H1 (cell line): ENCODE results near the gene NTN1. TPM values are rescaled to one million over a fixed set of nuclear protein-coding genes. Genes with fewer than 3 reads are reported as not detected.

Experiments
- CTCF ChIA-PET: fragments of 300-600 bp; sonication (Branson Sonifier 250); formaldehyde crosslinking; loops from one replicate; lab custom pipeline; 2021; ENCODE audit not compliant: partially characterized antibody; lab: Charles Lee
- POLR2A ChIA-PET: fragments of 300-600 bp; sonication (Branson Sonifier 250); formaldehyde crosslinking; loops from one replicate; lab custom pipeline; 2021; ENCODE audit warnings: inconsistent platforms; ENCODE audit not compliant: partially characterized antibody; lab: Charles Lee
- DNase-seq, 2 experiments: peaks; one replicate each; pipeline versions ENCODE4 v3.0.0 to v3.0.0-alpha.2; 2010 to 2022; ENCODE audit warnings: low spot score in 2 of 2, low read depth in 1 of 2, mixed read lengths in 1 of 2
- FAIRE-seq: peaks from 2 replicates; lab custom pipeline; 2011; peaks lifted over from hg19 to GRCh38; lab: Jason Lieb, UNC
- H2AFZ ChIP-seq: 2 replicates; pipeline ENCODE4 v1.8.1; 2012; ENCODE audit warnings: low read length, inconsistent platforms
- H2AK5ac ChIP-seq: 2 replicates; pipeline ENCODE4 v1.6.1; 2013; ENCODE audit warnings: low read depth, low read length
- H2BK120ac ChIP-seq: replicated peaks from 2 replicates; pipeline ENCODE3; 2013; ENCODE audit warnings: low read depth, low read length, inconsistent platforms
- H2BK12ac ChIP-seq: 2 replicates; pipeline ENCODE4 v1.6.1; 2013; ENCODE audit warnings: low read depth, low read length
- H2BK15ac ChIP-seq: 2 replicates; pipeline ENCODE4 v1.6.1; 2013; ENCODE audit warnings: low read length
- H2BK20ac ChIP-seq: 2 replicates; pipeline ENCODE4 v1.6.1; 2013; ENCODE audit warnings: low read length
- H2BK5ac ChIP-seq: 2 replicates; pipeline ENCODE4 v1.6.1; 2013; ENCODE audit warnings: low read depth, low read length
- H3K14ac ChIP-seq: 2 replicates; pipeline ENCODE4 v1.6.1; 2013; ENCODE audit warnings: inconsistent platforms; ENCODE audit not compliant: insufficient read length
- H3K18ac ChIP-seq: 2 replicates; pipeline ENCODE4 v1.6.1; 2013; ENCODE audit warnings: low read length; ENCODE audit errors: extremely low read depth
- H3K23ac ChIP-seq: 2 replicates; pipeline ENCODE4 v1.6.1; 2013; ENCODE audit warnings: inconsistent platforms; ENCODE audit not compliant: insufficient read length
- H3K23me2 ChIP-seq: 2 replicates; pipeline ENCODE4 v1.6.1; 2013; ENCODE audit warnings: low read depth, low read length
- H3K27ac ChIP-seq: 2 replicates; pipeline ENCODE4 v1.6.1; 2011; ENCODE audit warnings: low read depth, low read length, inconsistent platforms
- H3K27me3 ChIP-seq, 4 experiments: replicated peaks in 1 of 4; 1 replicate in 1 of 4; 2 replicates in 3 of 4; pipeline versions ENCODE4 v1.6.1 to v1.8.1; 2011 to 2013; ENCODE audit warnings: low read length in 3 of 4, mild to moderate bottlenecking in 3 of 4, inconsistent platforms in 2 of 4, mixed read lengths in 2 of 4, moderate library complexity in 1 of 4; ENCODE audit not compliant: control insufficient read depth in 3 of 4, insufficient read depth in 3 of 4; ENCODE audit errors: extremely low read depth in 1 of 4
- H3K36me3 ChIP-seq, 4 experiments: 2 replicates each; pipeline versions ENCODE4 v1.6.1 to v1.8.1; 2011 to 2013; ENCODE audit warnings: mild to moderate bottlenecking in 4 of 4, low read length in 3 of 4, moderate library complexity in 2 of 4, control low read depth in 1 of 4, inconsistent platforms in 1 of 4; ENCODE audit not compliant: insufficient read depth in 4 of 4, control insufficient read depth in 2 of 4
- H3K4ac ChIP-seq: replicated peaks from 2 replicates; pipeline ENCODE3; 2013; ENCODE audit warnings: low read length, low read depth, mixed read lengths, inconsistent platforms; ENCODE audit not compliant: insufficient read length
- H3K4me1 ChIP-seq, 4 experiments: replicated peaks in 1 of 4; 1 replicate in 1 of 4; 2 replicates in 3 of 4; pipeline versions ENCODE4 v1.6.1 to v1.8.1; 2011 to 2013; ENCODE audit warnings: low read length in 3 of 4, inconsistent platforms in 2 of 4, mixed read lengths in 1 of 4; ENCODE audit not compliant: insufficient read depth in 4 of 4, control insufficient read depth in 3 of 4
- H3K4me2 ChIP-seq, 2 experiments: 2 replicates each; pipeline versions ENCODE4 v1.6.1 to v1.8.1; 2011 to 2013; ENCODE audit warnings: low read depth in 2 of 2, low read length in 2 of 2, control low read depth in 1 of 2, inconsistent platforms in 1 of 2, mild to moderate bottlenecking in 1 of 2; ENCODE audit not compliant: insufficient read depth in 1 of 2
- H3K4me3 ChIP-seq, 4 experiments: fragments of 200-600, 300-600 bp in 1 of 4; sonication (generic), shearing (Covaris generic), sonication (Bioruptor Twin) in 1 of 4; 2 replicates each; pipeline versions ENCODE4 v1.5.1 to v1.8.1; 2011 to 2016; ENCODE audit warnings: low read length in 4 of 4, low read depth in 3 of 4, control low read depth in 2 of 4, inconsistent platforms in 2 of 4, mild to moderate bottlenecking in 2 of 4, mixed read lengths in 1 of 4, moderate library complexity in 1 of 4; ENCODE audit not compliant: insufficient read depth in 2 of 4; ENCODE audit errors: extremely low read depth in 1 of 4
- H3K56ac ChIP-seq: replicated peaks from 2 replicates; pipeline ENCODE3; 2013; ENCODE audit warnings: low read depth, mild to moderate bottlenecking, mixed read lengths, low read length, inconsistent platforms; ENCODE audit not compliant: insufficient read length
- H3K79me1 ChIP-seq: 2 replicates; pipeline ENCODE4 v1.6.1; 2013; ENCODE audit warnings: low read depth, low read length, control low read depth
- H3K79me2 ChIP-seq, 2 experiments: 2 replicates each; pipeline versions ENCODE4 v1.6.1 to v1.8.1; 2012 to 2013; ENCODE audit warnings: low read length in 2 of 2, mild to moderate bottlenecking in 2 of 2, inconsistent platforms in 1 of 2; ENCODE audit not compliant: insufficient read depth in 2 of 2, control insufficient read depth in 1 of 2
- H3K9ac ChIP-seq, 4 experiments: replicated peaks in 1 of 4; 1 replicate in 1 of 4; 2 replicates in 3 of 4; pipeline versions ENCODE4 v1.6.1 to v1.8.1; 2011 to 2013; ENCODE audit warnings: low read depth in 3 of 4, low read length in 3 of 4, control low read depth in 2 of 4, mild to moderate bottlenecking in 2 of 4, moderate library complexity in 2 of 4, inconsistent platforms in 1 of 4; ENCODE audit errors: extremely low read depth in 1 of 4
- H3K9me3 ChIP-seq, 2 experiments: 2 replicates each; pipeline versions ENCODE4 v1.6.1 to v1.8.1; 2012 to 2013; ENCODE audit warnings: mild to moderate bottlenecking in 2 of 2, moderate library complexity in 2 of 2, control low read depth in 1 of 2, inconsistent platforms in 1 of 2, low read depth in 1 of 2, low read length in 1 of 2, mixed read lengths in 1 of 2; ENCODE audit not compliant: insufficient read depth in 2 of 2
- H4K20me1 ChIP-seq, 2 experiments: replicated peaks in 1 of 2; 2 replicates each; pipeline versions ENCODE3 to v1.8.1; 2011 to 2013; ENCODE audit warnings: inconsistent platforms in 2 of 2, low read length in 2 of 2, mild to moderate bottlenecking in 1 of 2; ENCODE audit not compliant: insufficient read depth in 2 of 2, control insufficient read depth in 1 of 2
- H4K5ac ChIP-seq: 2 replicates; pipeline ENCODE4 v1.6.1; 2013; ENCODE audit warnings: low read length, low read depth, mixed read lengths, inconsistent platforms; ENCODE audit not compliant: insufficient read length
- H4K8ac ChIP-seq: 2 replicates; pipeline ENCODE4 v1.8.0; 2013; ENCODE audit warnings: mild to moderate bottlenecking, moderate library complexity, low read length, inconsistent platforms; ENCODE audit not compliant: insufficient read depth; ENCODE audit errors: extremely low read depth
- H4K91ac ChIP-seq: replicated peaks from 2 replicates; pipeline ENCODE3; 2013; ENCODE audit warnings: low read length, mixed read lengths, inconsistent platforms; ENCODE audit not compliant: insufficient read length
- ATF3 ChIP-seq: IDR thresholded peaks from 2 replicates; pipeline ENCODE4 v1.6.1; 2011; ENCODE audit warnings: low read depth, mild to moderate bottlenecking, low read length; ENCODE audit not compliant: insufficient read depth
- CEBPB ChIP-seq: IDR thresholded peaks from 2 replicates; pipeline ENCODE4 v1.6.1; 2012; ENCODE audit warnings: low read depth, low read length
- CREB1 ChIP-seq: IDR thresholded peaks from 2 replicates; pipeline ENCODE4 v1.6.1; 2012; ENCODE audit warnings: inconsistent platforms
- HDAC2 ChIP-seq, 2 experiments: fragments of 300-600 bp in 1 of 2; sonication (generic) in 1 of 2; IDR thresholded peaks; 2 replicates each; pipeline ENCODE4 v1.6.1; 2011 to 2012; ENCODE audit warnings: low read depth in 2 of 2, low read length in 2 of 2, mild to moderate bottlenecking in 2 of 2, moderate library complexity in 2 of 2, borderline replicate concordance in 1 of 2, inconsistent platforms in 1 of 2
- POLR2AphosphoS5 ChIP-seq: IDR thresholded peaks from 2 replicates; pipeline ENCODE4 v1.6.1; 2011; ENCODE audit warnings: low read depth, low read length
- POU5F1 ChIP-seq: IDR thresholded peaks from 2 replicates; pipeline ENCODE4 v1.6.1; 2011; ENCODE audit warnings: low read depth, mild to moderate bottlenecking, low read length, moderate library complexity
- WGBS, 2 experiments: shearing (Covaris generic) in 1 of 2; methylation state at CpG; one replicate each; pipeline versions ENCODE4 v1.1.6 to v1.1.7; 2013 to 2015; ENCODE audit warnings: low lambda C conversion rate in 2 of 2, mixed read lengths in 2 of 2, inconsistent platforms in 1 of 2, low coverage in 1 of 2, missing lambda C conversion rate in 1 of 2; ENCODE audit not compliant: insufficient replicate concordance in 2 of 2, insufficient coverage in 1 of 2, insufficient read length in 1 of 2; ENCODE audit errors: extremely low coverage in 1 of 2, missing lambda C conversion rate in 1 of 2; 5-methylcytosine and 5-hydroxymethylcytosine counted together
- polyA plus RNA-seq, 7 experiments: library from polyadenylated mRNA; depleted of rRNA in 3 of 7; stranded (reverse) in 5 of 7; unstranded in 2 of 7; fragments of >200 nt in 5 of 7; fragments of 200-250 nt in 2 of 7; gene quantifications; 1 replicate in 5 of 7; 2 replicates in 1 of 7; 4 replicates in 1 of 7; pipeline versions ENCODE4 v1.2.1 to v1.2.3, GENCODE V29; 2011 to 2013; ENCODE audit warnings: missing spikeins in 2 of 7, mixed read lengths in 2 of 7
- total RNA-seq: library from RNA; stranded (reverse); fragmentation: NEBNext Ultra II Directional; extraction: Animal tissue kit (Norgen Biotek cat#: 25700); gene quantifications from 2 replicates; pipeline ENCODE4 v1.2.1, GENCODE V29; 2021

NTN1 gene
- total and polyA plus RNA-seq, 2 of the 8 experiments (the other 6 are each of a cell fraction or from before 2014, with no cell fraction given): 2.0 to 2.3 TPM

DNA sequence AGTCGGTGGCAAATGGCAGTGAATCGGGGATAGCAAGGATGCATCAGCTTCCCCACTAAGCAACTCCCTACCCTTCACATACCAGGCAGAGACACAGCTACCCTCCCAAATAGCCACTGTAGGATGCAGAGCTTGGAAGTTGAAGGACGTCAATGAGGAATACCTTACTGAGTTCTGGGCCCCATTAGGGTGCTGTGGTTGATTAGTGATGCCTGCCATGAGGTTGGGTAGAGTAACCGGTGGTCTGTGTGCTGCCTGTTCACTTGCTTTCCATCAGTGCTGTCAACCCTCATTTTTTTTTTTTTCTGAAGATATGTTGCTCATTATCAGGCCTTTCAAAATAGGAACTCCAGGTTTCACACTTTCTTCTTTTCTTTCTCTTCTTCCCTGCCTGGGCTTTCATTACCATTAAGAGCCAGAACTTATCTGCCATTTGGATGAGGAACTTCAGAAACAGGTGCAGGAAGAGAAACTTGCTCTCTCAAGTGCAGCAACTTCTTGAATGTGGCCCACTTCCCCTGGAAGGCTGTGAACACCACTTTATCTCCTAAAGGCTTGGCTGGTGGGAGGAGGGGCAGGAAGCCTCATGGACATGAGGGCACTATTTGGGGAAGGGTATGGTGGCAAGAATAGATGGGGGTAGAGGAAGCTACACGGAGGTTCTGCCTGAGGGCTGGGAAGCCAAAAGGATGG lies 183.5 kb downstream of the NTN1 start:
- Histone ChIP-seq H3K79me2 (no peaks in the 10 kb centered on the region), H2BK120ac (no peak overlapping the region), H2BK15ac (no peak overlapping the region), H3K4ac (no peak overlapping the region), H3K27ac (no peak overlapping the region), H3K18ac (no peak overlapping the region), H3K56ac (no peak overlapping the region), H3K36me3 (no peaks in the 10 kb centered on the region), H2BK12ac (no peak overlapping the region), H2BK20ac (no peak overlapping the region), H4K91ac (no peak overlapping the region), H3K14ac (no peak overlapping the region), H3K79me1 (no peaks in the 10 kb centered on the region), H2BK5ac (no peak overlapping the region), H4K8ac (no peak overlapping the region), H3K4me1 (no peaks in the 10 kb centered on the region; a peak in 1 of 7 replicates), H3K9ac (no peak overlapping the region), H3K4me2 (no peak overlapping the region), H3K9me3 (no peaks in the 10 kb centered on the region), H4K20me1 (no peaks in the 10 kb centered on the region), H3K27me3 (no peaks in the 10 kb centered on the region; a peak in 1 of 7 replicates), H3K23me2 (no peaks in the 10 kb centered on the region), H3K23ac (no peak overlapping the region), H3K4me3 (no peak overlapping the region), H2AFZ (no peak overlapping the region), H2AK5ac (no peak overlapping the region), H4K5ac (no peak overlapping the region)
- no peak for FAIRE-seq
- 91% methylated on average over 5 of the region's 5 CpGs; no CpG with 5 or more reads in 1 of the 2 experiments for WGBS, 2 experiments
- ChIA-PET POLR2A (no interaction called here), CTCF (interaction anchor here (1.0 to 2.1 kb wide), 6 partner anchors 9 to 317 kb away, joined by 3 to 8 read pairs (median 4); no protein-coding TSS in a partner anchor)
- DNase-seq: no peak
- TF ChIP-seq CEBPB (no peak), HDAC2 (IDR thresholded peaks at IDR 0.05; ENCODE audit: borderline replicate concordance in 1 of 2, low read depth in 2 of 2, low read length in 2 of 2) (no peak), POU5F1 (no peak), POLR2AphosphoS5 (no peak), ATF3 (no peak), CREB1 (no peak)
